Fibroblast of peridontal ligament (primary cell): Measurements from ENCODE around the gene MAMDC4.
"Not testable (repeated sequence)": the region's sequence is repeated elsewhere in the genome, so short reads cannot be mapped to it uniquely, and the experiment has no call there.

Experiments
- DNase-seq: peaks from one replicate; pipeline ENCODE4 v3.0.0-alpha.2; 2010; ENCODE audit errors: extremely low read depth

The MAMDC4 gene

DNA sequence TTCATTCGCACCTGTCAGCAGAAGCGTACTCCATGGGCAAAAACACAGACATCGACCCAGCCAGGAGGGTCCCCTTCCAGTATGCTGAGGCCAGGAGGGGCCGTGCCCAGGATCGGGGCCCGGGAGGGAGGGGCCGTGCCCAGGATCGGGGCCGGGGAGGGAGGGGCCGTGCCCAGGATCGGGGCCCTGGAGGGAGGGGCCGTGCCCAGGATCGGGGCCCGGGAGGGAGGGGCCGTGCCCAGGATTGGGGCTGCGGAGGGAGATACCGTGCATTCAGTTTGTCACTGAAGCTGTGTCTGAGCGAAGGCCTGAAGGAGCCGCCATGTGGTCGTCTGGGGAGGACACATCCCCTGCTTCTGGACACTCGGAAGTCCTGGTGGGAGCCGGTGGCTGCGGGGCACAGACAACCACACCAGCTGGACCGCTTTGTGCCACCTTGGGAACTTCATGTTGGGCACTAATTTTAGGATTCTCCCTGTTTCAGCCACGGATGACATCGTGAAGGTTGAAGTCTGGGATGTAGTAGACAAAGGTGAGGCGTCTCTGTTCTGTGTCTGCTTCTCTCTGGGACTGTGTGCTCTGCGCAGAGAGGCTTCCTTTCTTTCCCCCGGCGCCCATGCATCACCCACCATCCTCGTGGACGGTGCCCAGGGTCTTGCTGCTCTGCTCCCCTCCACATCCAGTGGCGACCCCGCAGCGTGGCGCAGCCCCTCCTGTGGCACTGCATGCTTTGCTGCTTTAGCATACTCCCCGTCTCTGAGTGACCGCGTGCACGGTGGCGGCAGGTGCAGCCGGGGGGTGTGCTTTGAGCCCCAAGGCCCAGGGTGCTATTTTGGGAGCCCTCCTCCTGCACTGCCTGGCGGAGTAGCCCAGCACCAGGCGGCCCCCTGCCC lies 26.6 kb upstream of the MAMDC4 start:
- no peak for DNase-seq

- no peak for DNase-seq
These were observed 26.0 kb upstream of the MAMDC4 start for GRCh38 chr9:136826188-136826541.

DNA sequence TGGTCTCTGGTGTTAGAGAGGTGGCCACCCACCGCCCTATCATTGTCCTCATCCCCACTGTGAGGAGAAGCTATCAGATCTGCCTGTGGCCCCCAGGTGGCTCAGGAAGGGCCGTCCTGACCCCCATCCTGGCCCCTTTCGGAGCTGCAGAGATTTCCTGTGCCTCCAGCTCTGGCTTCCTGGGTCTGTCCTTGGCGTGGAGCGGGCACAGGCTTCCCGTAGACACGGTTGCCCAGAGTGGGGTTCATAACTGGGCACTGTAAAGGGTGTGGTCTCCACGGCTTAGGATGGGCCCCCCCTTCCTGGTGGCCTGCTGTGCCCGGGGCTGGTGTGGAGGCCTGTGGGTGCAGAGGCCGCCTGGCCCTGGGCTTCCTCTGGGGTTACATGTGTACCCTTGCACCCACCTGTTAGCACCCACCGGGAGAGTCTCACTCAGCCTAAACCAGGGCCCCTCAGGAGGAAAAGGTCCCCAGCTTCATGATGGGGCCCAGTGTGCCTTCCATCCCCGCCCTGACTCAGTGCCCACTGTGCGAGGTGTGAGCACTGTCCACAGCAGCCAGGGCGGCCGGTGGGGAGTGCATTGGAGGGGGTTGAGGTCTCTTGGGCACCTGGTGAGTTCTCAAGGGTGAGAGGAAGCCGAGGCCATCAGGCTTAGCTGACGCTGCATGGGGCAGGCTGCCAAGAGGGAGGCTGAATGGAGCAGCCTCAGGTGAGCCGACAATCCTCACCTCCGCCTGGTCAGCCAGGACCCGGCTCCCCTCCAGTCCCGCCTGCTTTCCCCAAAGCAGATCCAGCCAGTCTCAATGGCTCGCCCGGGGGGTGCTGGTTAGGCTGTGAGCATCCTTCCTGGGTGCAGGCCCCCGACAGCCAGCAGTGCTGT lies 25.2 kb upstream of the MAMDC4 start:
- DNase-seq, result no peak

- DNase-seq, result no peak
These were observed 24.2 kb upstream of the MAMDC4 start for GRCh38 chr9:136827794-136828473.

DNA sequence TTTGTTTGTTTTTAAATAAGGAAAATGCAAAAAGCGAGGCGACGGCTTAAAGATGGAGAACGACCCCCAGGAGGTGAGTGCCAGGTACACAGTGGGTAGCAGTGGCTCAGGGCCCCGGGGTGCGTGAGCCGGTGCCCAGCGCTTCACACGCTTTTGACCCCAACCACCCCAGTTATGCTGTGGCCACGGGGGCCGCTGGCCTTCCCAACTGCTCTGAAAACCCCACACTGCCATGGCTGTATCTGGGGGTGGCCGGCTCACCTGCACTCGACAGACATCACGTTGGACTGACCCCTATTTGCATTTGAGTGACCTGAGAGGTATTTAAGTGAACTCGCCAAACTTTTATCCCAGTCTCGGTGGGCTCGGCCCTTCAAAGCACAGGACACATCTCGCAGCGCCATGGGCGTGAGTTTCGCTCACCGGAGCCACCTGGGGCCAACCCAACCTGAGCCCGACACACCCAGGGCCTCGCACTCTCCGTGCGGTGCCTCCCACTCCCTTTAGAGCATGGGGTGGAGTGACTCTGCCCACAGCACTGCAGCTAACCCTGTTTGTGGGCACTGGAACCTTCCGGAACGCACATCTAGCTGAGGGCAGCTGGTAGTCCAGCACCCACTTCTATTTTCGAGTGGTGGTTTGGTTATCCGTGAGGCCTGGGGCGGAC lies 23.5 kb upstream of the MAMDC4 start:
- no peak for DNase-seq

DNA sequence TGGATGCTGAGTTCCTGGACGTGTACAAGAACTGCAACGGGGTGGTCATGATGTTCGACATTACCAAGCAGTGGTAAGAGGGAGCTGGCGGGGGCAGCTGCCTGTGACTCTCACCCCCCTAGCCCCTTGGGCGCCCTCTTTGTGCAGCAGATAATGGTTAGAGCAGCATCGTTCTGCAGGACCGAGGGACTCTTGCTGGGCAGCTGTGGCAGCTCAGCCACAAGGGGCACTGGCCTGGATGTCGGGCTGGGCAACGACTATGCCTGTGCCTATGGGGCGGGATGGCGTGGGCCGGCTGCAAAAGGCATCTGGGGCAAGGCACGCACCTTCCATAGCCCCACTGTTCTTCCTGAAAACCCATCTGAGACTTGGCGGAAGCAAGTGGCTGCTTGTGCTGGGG lies 22.7 kb upstream of the MAMDC4 start:
- DNase-seq, result no peak

GRCh38 chr9:136829981-136830885 lies 21.9 kb upstream of the MAMDC4 start:
- no peak for DNase-seq

DNA sequence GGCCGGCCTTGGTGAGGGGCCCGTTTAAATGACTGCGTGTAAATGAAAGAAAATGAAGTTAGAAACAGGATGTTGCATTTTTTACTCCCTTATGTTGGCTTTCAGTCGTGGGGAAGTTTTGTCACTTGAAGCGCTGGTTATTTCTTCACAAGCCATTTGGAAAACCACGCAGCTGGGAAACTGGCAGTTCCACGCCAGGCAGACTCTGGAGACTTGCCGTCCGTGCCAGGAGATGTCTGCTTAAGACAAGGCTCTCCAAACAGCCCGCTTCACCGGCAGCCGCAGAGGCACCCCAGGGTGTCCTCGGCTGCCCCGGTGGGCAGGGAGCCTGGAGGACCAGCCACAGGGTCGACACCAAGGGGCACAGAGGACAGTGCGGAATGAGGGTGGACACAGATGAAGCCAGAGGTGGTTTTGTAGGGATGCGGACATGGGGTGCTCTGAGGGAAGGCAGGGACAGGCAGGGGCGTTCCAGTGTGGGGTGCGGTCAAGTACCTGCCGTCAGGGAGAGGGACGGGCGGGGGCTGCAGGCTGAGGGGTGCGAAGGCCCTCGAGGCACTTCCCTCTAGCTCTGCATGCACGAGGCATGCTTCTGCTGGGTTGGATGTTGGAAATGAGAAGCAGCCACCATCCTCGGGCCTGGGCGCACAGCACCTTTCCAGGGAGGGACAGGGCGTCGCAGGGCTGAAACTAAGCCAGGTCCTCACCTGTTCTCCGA lies 21.0 kb upstream of the MAMDC4 start:
- DNase-seq, result no peak

DNA sequence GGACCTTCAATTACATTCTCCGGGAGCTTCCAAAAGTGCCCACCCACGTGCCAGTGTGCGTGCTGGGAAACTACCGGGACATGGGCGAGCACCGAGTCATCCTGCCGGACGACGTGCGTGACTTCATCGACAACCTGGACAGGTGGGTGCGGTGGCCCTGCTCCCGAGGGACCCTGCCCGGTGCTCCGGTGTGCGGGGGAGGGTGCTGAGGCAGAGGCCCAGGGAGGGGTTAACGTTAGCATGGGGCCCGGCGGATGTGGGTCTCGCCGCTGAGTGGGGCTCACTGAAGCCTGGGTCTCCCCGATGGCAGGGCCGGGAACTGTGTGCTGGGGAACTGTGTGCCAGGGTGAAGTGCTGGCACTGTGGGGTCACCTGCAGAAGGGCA lies 20.4 kb upstream of the MAMDC4 start:
- DNase-seq, result no peak

- no peak for DNase-seq
These were observed 19.6 kb upstream of the MAMDC4 start for GRCh38 chr9:136832581-136832980.

- not testable (repeated sequence) for DNase-seq
These were observed 18.6 kb upstream of the MAMDC4 start for GRCh38 chr9:136833381-136834048.

- no peak for DNase-seq
These were observed 16.8 kb upstream of the MAMDC4 start for GRCh38 chr9:136835162-136835931.

DNA sequence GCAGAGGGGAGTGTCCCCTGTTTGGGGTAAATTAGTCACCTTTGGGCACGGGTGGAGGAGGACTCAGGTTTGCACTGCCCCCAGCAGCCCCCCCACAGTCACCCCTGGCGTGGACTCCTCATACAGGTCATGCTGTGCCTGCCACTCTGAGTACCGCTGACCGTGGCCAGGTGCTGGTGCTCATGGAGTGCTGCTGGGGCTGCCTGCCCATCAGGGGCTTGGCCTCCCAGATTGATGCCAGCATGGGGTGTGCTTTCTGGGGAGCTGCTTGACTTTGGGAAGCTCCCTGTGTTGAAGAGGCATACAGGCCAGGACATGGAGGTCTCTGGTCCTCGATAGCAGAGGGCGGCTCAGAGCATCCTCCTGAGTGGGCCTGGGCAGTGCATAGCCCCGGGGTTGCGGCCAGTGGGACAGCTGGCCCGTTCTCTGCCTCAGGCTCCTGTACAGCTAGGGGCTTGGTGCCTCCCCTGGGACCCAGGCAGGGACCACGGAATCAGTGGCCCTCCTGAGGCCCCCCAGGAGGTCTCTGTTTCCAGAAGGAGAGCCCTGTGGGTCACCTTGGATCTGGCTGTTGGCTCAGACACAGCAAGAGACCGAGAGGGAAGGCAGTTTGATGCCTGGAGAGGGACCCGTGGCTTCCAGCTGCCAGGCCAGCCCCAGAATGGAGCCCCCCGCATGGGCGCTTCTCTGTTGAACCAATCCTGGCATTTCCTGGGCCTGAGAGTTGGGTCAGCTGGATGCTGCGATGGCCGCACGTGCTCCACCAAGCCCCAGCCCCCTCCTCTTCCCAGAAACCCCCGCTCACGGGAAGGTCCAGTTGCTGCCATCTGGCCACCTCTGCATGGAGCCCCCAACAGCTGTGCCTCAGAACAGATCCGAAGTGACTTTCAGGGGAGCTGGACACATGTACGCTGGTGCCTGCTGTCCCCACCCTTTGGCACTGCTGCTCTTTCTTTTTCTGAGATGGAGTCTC lies 15.9 kb upstream of the MAMDC4 start:
- DNase-seq, result no peak

DNA sequence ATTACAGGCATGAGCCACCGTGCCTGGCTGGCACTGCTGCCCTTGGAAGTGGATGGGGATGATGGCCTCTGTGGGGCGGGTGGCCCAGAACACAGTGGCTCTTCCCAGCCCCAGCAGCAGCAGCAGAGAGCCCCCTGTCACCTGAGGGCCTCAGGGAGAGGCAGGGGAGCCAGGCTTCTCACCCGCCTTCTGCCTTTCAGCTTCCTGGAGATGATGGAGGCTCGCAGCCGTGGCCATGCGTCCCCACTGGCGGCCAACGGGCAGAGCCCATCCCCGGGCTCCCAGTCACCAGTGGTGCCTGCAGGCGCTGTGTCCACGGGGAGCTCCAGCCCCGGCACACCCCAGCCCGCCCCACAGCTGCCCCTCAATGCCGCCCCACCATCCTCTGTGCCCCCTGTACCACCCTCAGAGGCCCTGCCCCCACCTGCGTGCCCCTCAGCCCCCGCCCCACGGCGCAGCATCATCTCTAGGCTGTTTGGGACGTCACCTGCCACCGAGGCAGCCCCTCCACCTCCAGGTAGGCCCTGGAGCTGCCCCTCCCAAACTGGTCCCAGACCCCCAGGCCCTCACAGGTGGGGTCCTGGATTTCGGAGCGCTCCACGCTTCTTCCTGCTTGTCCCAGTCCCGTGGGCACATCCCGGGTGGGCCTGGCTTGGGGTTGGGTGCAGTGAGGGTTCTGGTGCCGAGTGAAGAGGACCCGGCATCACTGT lies 14.8 kb upstream of the MAMDC4 start:
- no peak for DNase-seq

- DNase-seq, result not testable (repeated sequence)
These were observed 14.3 kb upstream of the MAMDC4 start for GRCh38 chr9:136837856-136838277.

GRCh38 chr9:136838314-136839228 lies 13.6 kb upstream of the MAMDC4 start:
- no peak for DNase-seq
